GM12875 (cell line): Measurements from ENCODE around the gene ANKZF1.
"Not testable (repeated sequence)": the region's sequence is repeated elsewhere in the genome, so short reads cannot be mapped to it uniquely, and the experiment has no call there.

Source experiments
- H3K4me3 ChIP-seq: one replicate; pipeline ENCODE4 v1.5.1; 2011; ENCODE audit warnings: low read depth, low read length, control low read depth
- CTCF ChIP-seq: IDR thresholded peaks from 2 replicates; pipeline ENCODE4 v1.5.1; 2011; ENCODE audit warnings: low read depth, mild to moderate bottlenecking, control low read depth, inconsistent platforms, low read length, moderate library complexity, borderline replicate concordance; ENCODE audit not compliant: insufficient read depth

Gene ANKZF1

DNA sequence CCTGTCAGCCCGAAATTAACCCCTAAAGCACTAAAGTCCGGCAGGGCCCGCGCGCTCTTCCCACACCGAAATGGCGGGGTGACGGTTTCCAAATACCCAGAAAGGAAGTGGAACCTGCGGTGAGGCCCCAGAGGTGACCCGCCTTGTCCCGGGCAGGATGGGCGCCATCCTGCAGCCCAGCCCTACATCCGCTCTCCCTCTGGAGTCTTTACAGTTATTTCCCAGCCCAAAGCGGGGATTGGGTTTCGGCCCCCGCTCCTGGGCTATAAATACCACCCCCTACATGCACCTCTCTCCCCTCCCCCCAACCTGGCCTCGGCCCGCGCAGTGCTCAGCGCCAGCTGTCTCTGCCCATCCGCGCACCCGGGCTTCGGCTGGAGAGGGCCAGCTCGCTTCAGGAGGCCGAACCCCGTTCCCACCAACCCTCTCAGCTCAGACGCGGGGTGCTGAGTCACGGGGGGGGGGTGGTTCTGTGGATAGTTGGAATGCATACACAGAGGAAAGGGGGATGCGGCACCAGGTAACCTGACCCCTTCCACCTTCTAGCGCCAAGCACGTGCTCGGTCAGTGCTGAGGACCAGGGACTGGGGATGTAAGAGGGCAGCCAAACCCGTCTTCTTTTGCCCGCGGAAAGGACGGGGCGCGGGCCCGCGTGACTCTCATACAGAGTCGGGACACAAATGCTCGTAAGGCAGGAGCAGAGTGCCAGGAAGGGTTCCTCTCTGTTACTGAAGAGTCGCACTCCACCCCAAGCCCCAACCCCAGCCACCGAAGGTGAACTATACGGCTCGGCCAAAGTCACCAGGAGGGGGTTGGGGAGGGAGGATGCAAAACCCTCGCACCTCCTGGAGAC is 23.5 kb downstream of the ANKZF1 start, which contains the start of gene TUBA4B:
TSS of gene TUBA4B (plus strand) at position 344 of the 853 bp plus-strand sequence. CDS start at position 509, 165 bp downstream.
- 0 out of 2 replicates have a peak, but pooled peaks have one; percentile 0 for TF ChIP-seq CTCF
- H3K4me3 ChIP-seq: peak within 1 kb of the TSS; percentile 73

GRCh38 chr2:219253753-219254589 is 24.4 kb downstream of the ANKZF1 start, which contains the start of gene TUBA4A:
TSS of gene TUBA4A (minus strand) at chr2:219253918. CDS start at chr2:219253858, 60 bp downstream.
- 0 out of 2 replicates have a peak, but pooled peaks have one; percentile 2 for TF ChIP-seq CTCF
- H3K4me3 ChIP-seq: peak within 1 kb of the TSS; percentile 73

DNA sequence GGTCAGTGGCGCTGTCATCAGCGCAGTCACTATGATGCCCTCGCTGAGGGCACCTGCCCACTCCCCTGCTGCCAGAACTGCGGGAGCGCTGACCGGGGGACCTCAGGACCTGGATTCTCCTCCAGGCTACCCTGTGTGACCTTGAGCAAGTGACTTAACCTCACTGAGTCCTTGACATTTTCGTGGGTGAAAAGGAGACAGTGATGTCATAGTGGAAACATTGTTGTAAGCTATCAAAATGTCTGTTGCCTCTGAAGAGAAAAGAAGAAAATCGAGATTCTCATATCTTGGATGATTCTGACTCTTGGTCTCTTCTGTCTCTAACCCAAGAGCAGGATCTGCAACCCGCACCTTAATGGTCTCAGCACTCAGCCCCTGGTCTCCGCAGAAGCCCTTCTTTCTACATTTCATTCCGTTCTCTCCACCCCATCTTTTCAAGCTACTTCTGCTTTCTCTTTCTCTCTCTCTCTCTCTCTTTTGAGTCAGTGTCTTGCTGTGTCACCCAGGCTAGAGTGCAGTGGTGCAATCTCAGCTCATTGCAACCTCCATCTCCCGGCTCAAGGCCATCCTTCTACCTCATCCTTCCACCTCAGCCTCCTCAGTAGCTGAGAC is 25.1 kb downstream of the ANKZF1 start:
- no peak for TF ChIP-seq CTCF
- H3K4me3 ChIP-seq: peak overlapping the region; percentile 73

DNA sequence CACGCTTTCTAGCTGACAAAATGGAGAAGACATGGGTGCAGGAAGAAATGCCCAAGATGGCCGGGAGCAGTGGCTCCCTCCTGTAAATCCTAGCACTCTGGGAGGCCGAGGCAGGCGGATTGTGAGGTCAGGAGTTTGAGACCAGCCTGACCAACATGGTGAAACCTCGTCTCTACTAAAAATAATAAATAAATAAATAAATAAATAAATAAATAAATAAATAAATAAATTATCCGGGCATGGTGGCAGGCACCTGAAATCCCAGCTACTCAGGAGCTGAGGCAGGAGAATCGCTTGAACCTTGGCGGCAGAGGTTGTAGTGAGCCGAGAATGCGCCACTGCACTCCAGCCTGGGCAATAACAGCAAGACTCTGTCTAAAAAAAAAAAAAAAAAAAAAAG is 29.3 kb downstream of the ANKZF1 start:
- not testable (repeated sequence) for H3K4me3 ChIP-seq

DNA sequence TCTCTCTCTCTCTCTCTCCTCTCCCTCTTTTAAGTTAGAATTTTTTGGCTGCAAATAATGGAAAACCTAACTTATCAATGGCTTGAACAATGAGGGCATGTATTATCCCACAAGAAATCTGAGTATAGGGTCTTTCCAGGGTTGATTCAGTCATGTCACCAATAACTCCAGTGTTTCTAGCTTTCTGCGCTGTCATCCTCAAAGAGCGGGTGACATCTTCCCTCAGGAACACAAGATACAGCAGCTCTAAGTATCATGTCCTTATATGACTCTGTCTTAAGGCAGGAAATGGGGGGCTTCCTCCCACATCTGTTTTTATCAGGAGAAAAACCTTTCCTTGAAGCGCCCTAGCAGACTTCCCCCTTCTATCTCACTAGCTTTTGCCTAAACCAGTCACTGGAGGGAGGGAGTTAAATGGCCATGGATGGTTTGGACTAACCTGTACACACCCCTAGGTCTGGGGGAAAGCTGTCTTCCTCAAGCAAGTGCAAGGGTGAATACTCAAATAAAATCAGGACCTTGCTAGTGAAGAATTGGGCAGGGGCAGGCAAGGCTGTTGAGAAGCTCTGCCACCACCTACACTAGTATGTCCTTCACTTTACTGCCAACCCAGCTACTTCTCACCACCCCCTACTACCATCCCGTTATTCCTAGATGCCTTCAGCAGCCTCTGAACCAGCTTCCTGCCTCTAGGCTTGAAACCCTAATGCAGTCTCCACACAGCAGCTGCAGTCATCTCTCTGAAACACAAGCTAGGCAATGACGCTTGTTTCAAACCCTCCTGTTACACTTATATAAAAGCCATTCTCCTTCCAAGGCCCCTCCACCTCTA is 31.6 kb downstream of the ANKZF1 start:
- no peak overlapping the region for H3K4me3 ChIP-seq
- no peak for TF ChIP-seq CTCF

DNA sequence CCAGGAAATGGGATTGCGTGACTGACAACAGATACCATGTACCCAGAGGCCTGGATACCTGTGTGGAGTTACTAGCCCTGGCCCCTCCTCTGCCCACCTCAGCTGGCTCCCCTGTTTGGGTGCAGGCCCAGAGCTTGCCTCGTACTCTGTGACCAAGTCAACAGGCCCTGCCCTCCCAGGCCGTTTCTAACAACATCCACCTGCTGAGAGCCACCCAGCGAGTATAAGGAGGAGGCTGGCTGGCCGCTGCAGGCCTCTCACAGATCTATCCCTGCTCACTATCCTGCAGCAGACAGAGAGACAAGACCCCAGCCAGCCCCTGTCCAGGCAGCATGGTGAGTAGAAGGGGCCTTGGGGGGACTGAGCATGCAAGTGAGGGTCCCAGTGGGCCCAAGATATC is 36.6 kb downstream of the ANKZF1 start:
- no peak for TF ChIP-seq CTCF

GRCh38 chr2:219266886-219267285 is 37.3 kb downstream of the ANKZF1 start:
- TF ChIP-seq CTCF: no peak
- no peak overlapping the region for H3K4me3 ChIP-seq

More for the DNA sequence above, 36.6 kb downstream of the ANKZF1 start:
- no peak overlapping the region for H3K4me3 ChIP-seq
